NCI-H2227 (cell line): Measurements from ENCODE around the gene ERO1A.

ENCODE experiments used
- DNase-seq: peaks from one replicate; lab custom pipeline; 2025; ENCODE audit not compliant: unreplicated experiment; lab: John Stamatoyannopoulos, UW

Gene ERO1A

DNA sequence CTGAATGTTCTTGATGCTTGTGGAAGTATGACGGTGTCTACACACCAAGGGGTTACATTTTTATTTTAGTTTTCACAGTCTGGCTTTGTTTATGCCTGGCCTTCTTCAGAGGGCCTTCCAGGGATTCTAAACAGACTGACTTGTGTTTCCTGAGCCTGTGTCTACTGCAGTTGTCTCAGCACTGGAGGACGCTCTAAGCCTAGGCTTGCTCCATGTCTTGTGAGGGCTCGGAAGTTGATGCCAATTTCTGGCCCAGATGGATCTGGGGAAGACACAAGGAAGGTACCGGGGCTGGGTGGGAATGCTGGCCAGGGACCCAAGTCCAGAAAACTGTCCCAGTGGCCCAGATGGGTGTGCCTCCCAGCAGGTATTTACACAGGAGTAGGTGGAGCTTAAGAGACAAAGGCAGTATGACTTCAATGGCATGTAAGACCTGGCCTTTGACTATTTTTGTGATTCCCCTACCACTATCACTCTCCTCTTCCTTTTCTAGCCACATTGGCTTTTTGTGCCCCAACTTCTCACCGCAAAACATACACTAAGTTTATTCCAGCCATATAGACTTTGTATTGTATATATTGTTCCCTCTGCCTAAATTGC lies 85.8 kb downstream of the ERO1A start:
- DNase-seq, result no peak

DNA sequence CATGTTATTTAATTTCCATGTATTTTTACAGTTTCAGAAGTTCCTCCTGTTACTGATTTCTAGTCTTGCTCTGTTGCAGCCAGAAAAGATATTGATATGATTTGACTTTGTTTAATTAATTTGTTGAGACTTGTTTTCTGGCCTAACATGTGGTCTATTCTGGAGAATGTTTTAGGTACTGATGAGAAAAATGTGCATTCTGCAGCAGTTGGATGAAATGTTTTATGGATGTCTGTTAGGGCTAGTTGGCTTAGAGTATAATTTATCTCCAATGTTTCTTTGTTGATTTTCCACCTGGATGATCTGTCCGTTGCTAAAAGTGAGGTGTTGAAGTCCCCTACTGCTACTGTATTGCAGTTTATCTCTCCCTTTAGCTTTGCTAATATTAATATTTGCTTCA lies 88.3 kb downstream of the ERO1A start:
- DNase-seq, result no peak

DNA sequence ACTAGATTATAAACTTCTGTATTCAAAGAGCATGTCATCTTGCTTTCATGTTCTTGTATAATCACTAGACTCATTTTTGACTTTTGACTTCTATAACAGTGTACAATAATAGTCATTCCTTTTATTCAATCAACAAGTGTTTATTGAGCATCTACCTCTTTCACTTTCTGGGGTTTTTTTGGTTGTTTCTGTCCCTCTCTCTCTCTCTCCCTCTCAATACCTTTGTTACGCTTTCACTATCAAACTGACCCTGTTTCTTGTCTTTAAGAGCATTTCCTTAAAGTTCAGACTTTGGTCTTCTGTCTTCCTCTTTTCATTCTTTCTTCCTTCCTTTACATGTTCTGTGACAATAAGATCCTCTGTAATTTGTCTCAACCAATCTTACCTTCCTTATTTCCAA lies 93.2 kb downstream of the ERO1A start:
- no peak for DNase-seq

DNA sequence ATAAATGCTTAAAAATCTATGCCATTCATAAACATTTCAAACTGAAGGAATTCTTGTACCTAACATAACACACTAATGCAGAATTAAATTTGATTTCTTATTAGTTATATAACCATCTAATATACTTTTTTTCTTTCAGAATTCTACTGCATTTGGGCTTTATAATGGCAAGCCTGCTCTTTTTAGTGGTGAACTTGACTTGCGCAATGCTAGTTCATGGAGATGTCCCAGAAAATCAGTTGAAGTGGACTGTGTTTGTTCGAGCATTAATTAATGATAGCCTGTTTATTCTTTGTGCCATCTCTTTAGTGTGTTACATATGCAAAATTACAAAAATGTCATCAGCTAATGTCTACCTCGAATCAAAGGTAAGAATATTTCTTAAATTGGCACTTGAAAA lies 95.4 kb downstream of the ERO1A start:
- no peak for DNase-seq

DNA sequence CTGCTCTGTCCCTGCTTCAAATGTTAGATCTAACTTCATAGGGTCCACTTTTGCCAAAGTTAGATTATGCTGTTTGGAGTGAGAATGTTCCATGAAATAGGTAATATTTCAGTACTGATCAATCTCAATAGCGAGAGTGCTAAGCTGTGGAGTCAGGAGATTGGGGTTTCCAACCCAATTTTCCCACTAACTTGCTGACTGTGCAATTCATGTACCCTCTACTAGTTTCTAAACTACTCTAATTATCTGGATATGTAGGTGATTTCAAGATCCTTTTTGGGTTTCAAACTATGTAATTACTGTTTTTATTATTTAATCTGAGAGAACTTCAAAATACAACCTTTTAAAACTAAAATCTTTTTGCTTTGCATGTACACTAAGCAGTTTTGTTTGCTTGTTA lies 96.8 kb downstream of the ERO1A start:
- DNase-seq, result no peak

DNA sequence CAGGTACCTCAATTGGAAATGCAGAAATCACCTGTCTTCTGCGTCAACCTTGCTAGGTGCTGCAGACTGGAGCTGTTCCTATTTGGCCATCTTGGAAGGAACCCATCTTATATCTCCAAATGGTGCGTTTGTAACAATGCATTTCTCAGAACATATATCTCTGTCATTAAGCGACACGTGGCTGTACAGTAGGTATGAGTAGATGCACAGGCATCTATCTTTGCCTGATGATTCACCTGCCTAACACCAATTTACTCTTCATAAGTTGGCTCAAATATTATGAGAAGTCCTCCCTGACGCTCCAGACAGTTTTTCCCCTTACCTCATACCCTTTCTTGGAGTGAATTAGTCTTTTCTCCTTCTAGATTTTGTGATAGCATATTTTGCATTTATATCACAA lies 98.5 kb downstream of the ERO1A start:
- DNase-seq, result no peak

DNA sequence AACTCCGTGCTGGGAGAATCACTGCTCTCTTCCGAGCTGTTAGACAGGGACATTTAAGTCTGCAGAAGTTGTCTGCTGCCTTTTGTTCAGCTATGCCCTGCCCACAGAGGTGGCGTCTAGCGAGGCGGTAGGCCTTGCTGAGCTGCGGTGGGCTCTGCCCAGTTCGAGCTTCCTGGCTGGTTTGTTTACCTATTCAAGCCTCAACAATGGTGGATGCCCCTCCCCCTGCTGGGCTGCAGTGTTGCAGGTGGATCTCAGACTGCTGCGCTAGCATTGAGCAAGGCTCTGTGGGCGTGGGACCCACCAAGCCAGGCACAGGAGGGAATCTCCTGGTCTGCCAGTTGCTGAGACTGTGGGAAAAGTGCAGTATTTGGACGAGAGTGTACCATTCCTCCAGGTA lies 99.0 kb downstream of the ERO1A start:
- DNase-seq, result no peak

DNA sequence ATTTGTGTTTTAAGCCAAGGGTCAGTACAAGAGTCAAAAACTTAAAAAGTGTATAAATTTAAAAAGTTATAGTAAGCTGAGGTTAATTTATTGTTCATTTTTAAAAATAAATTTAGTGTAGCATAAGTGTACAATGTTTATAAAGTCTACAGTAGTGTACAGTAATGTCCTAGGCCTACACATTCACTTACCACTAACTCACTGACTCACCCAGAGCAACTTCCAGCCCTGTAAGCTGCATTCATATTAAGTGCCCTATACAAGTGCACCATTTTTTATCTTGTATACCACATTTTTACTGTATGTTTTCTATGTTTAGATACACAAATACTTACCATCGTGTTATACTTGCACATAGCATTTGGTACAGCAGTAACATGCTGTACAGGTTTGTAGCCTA lies 105.0 kb downstream of the ERO1A start:
- no peak for DNase-seq
